Sigmoid colon (tissue), 7 donors: Measurements from ENCODE around the gene PREP. TPM values are rescaled to one million over a fixed set of nuclear protein-coding genes. Genes with fewer than 3 reads are reported as not detected.

Experiments
- DNase-seq: peaks from one replicate; pipeline ENCODE4 v3.0.0-alpha.2; 2019
- H3K27ac ChIP-seq, 4 donors: fragments of 200-600 bp; sonication (generic); one replicate each; pipeline ENCODE4 v1.5.1; 2016 to 2019; ENCODE audit warnings: mild to moderate bottlenecking in 1 of 4
- H3K27me3 ChIP-seq, 3 donors: fragments of 200-600 bp; sonication (generic); one replicate each; pipeline ENCODE4 v1.5.1; 2019; ENCODE audit warnings: mild to moderate bottlenecking in 1 of 3
- H3K36me3 ChIP-seq, 4 donors: fragments of 200-600 bp; sonication (generic); one replicate each; pipeline ENCODE4 v1.5.1; 2016 to 2019
- H3K4me1 ChIP-seq, 4 donors: fragments of 200-600 bp; sonication (generic); one replicate each; pipeline ENCODE4 v1.5.1; 2017 to 2019
- H3K4me3 ChIP-seq, 4 donors: fragments of 200-600 bp; sonication (generic); one replicate each; pipeline ENCODE4 v1.5.1; 2017 to 2019; ENCODE audit warnings: mild to moderate bottlenecking in 2 of 4, moderate library complexity in 1 of 4
- H3K9me3 ChIP-seq, 4 donors: fragments of 200-600 bp in 3 of 4; sonication (generic) in 3 of 4; one replicate each; pipeline versions ENCODE4 v1.5.1 to v1.6.1; 2013 to 2019
- CTCF ChIP-seq, 4 experiments: fragments of 450-650 bp in 3 of 4; fragments of 200-600 bp in 1 of 4; IDR thresholded peaks; one replicate each; pipeline ENCODE4 v1.5.1; 2016 to 2019; ENCODE audit warnings: antibody characterized with exemption in 4 of 4, mild to moderate bottlenecking in 3 of 4, moderate library complexity in 2 of 4
- EP300 ChIP-seq, 4 donors: sonication (generic); formaldehyde crosslinking; IDR thresholded peaks; one replicate each; pipeline ENCODE4 v1.6.1; 2017; ENCODE audit warnings: antibody characterized with exemption in 4 of 4
- POLR2A ChIP-seq, 2 donors: fragments of 450-650 bp; IDR thresholded peaks; one replicate each; pipeline ENCODE4 v1.6.1; 2016; ENCODE audit warnings: antibody characterized with exemption in 2 of 2, mild to moderate bottlenecking in 2 of 2, moderate library complexity in 2 of 2
- POLR2AphosphoS5 ChIP-seq, 4 donors: sonication (generic); formaldehyde crosslinking; IDR thresholded peaks; one replicate each; pipeline ENCODE4 v1.6.1; 2017; ENCODE audit warnings: antibody characterized with exemption in 4 of 4
- WGBS, 2 donors: extraction: QIAGEN DNeasy Blood & Tissue Kit; methylation state at CpG; one replicate each; pipeline ENCODE4 v1.1.7; 2013; 5-methylcytosine and 5-hydroxymethylcytosine counted together
- intact Hi-C: fragments of 100-400 bp; cut with DNase I; formaldehyde crosslinking; loops from one replicate; pipeline ENCODE4 v1.15.1; 2023
- polyA plus RNA-seq, 3 donors: library from polyadenylated mRNA; stranded (reverse); fragments of 200-250 nt; gene quantifications; one replicate each; pipeline ENCODE4 v1.2.3, GENCODE V29; 2013
- total RNA-seq, 4 donors: library from RNA; depleted of rRNA; stranded (reverse); fragments of >200 nt; gene quantifications; one replicate each; pipeline ENCODE4 v1.1.0, GENCODE V29; 2016
- donor health status: healthy with polysubstance abuse.
- donor health status: Bipolar disorder and iron deficiency.
- donor health status: healthy.

The PREP gene
- total and polyA plus RNA-seq, 7 donors: 14.1 to 47.9 (median 23.5) TPM

GRCh38 chr6:105382496-105382895 is 20.4 kb downstream of the PREP start:
- WGBS, 2 donors: 17 to 50% methylated on average over 2 of the region's 2 CpGs

GRCh38 chr6:105380634-105381033 is 22.2 kb downstream of the PREP start:
- intact Hi-C loops: no loop called here
- WGBS, 2 donors: 18 to 66% methylated on average over 2 of the region's 2 CpGs

More at GRCh38 chr6:105382496-105382895, 20.4 kb downstream of the PREP start:
- no peaks in the 10 kb centered on the region for H3K27me3 ChIP-seq
- intact Hi-C loops: no loop called here
- H3K4me3 ChIP-seq: no peak overlapping the region
- H3K36me3 ChIP-seq: no peaks in the 10 kb centered on the region
- H3K27ac ChIP-seq: no peak overlapping the region
- no peak for TF ChIP-seq POLR2AphosphoS5 (IDR thresholded peaks at IDR 0.05)
- no peak for TF ChIP-seq CTCF (IDR thresholded peaks at IDR 0.05)
- no peak for TF ChIP-seq POLR2A (IDR thresholded peaks at IDR 0.05)
- TF ChIP-seq EP300 (IDR thresholded peaks at IDR 0.05): no peak
- DNase-seq: no peak
- no peaks in the 10 kb centered on the region for H3K9me3 ChIP-seq
- peaks cover 0 to 23% (median 4%) of the 10 kb centered on the region in 4 donors for H3K4me1 ChIP-seq

GRCh38 chr6:105375797-105376196 is 27.1 kb downstream of the PREP start:
- TF ChIP-seq CTCF (IDR thresholded peaks at IDR 0.05) (no peak), EP300 (IDR thresholded peaks at IDR 0.05) (no peak), POLR2AphosphoS5 (IDR thresholded peaks at IDR 0.05) (no peak), POLR2A (IDR thresholded peaks at IDR 0.05) (no peak)
- peaks cover 5 to 51% (median 8%) of the 10 kb centered on the region in 4 donors for H3K36me3 ChIP-seq
- DNase-seq: no peak
- H3K27me3 ChIP-seq: no peaks in the 10 kb centered on the region
- peaks cover 0 to 6% (median 0%) of the 10 kb centered on the region in 4 donors for H3K4me1 ChIP-seq
- 92 to 97% methylated on average over 3 of the region's 3 CpGs for WGBS, 2 donors
- intact Hi-C loops: no loop called here
- no peaks in the 10 kb centered on the region for H3K9me3 ChIP-seq
- H3K4me3 ChIP-seq: no peak overlapping the region
- no peak overlapping the region for H3K27ac ChIP-seq

More at GRCh38 chr6:105380634-105381033, 22.2 kb downstream of the PREP start:
- H3K4me3 ChIP-seq: no peak overlapping the region
- H3K9me3 ChIP-seq: no peaks in the 10 kb centered on the region
- H3K27ac ChIP-seq: no peak overlapping the region
- H3K27me3 ChIP-seq: no peaks in the 10 kb centered on the region
- DNase-seq: no peak
- H3K36me3 ChIP-seq: peaks cover 0 to 6% (median 2%) of the 10 kb centered on the region in 4 donors
- TF ChIP-seq POLR2A (IDR thresholded peaks at IDR 0.05) (no peak), CTCF (IDR thresholded peaks at IDR 0.05) (no peak), EP300 (IDR thresholded peaks at IDR 0.05) (no peak), POLR2AphosphoS5 (IDR thresholded peaks at IDR 0.05) (no peak)
- peaks cover 0 to 23% (median 4%) of the 10 kb centered on the region in 4 donors for H3K4me1 ChIP-seq

- intact Hi-C loops: no loop called here
- H3K4me1 ChIP-seq: peaks cover 0 to 6% (median 0%) of the 10 kb centered on the region in 4 donors
- no peak for DNase-seq
- peaks cover 5 to 59% (median 8%) of the 10 kb centered on the region in 4 donors for H3K36me3 ChIP-seq
- H3K27me3 ChIP-seq: no peaks in the 10 kb centered on the region
- H3K9me3 ChIP-seq: no peaks in the 10 kb centered on the region
- no peak overlapping the region for H3K4me3 ChIP-seq
- no peak for TF ChIP-seq POLR2A (IDR thresholded peaks at IDR 0.05)
- TF ChIP-seq POLR2AphosphoS5 (IDR thresholded peaks at IDR 0.05): no peak
- TF ChIP-seq CTCF (IDR thresholded peaks at IDR 0.05): no peak
- no peak for TF ChIP-seq EP300 (IDR thresholded peaks at IDR 0.05)
- H3K27ac ChIP-seq: no peak overlapping the region
- 20 to 79% methylated on average over 4 of the region's 4 CpGs for WGBS, 2 donors
Observed at GRCh38 chr6:105374010-105374420, 28.9 kb downstream of the PREP start.

- Histone ChIP-seq H3K27ac (no peak overlapping the region), H3K4me1 (peaks cover 0 to 6% (median 0%) of the 10 kb centered on the region in 4 donors), H3K27me3 (no peaks in the 10 kb centered on the region), H3K4me3 (no peak overlapping the region), H3K36me3 (peaks cover 5 to 65% (median 9%) of the 10 kb centered on the region in 4 donors), H3K9me3 (no peaks in the 10 kb centered on the region)
- no peak for DNase-seq
- WGBS, 2 donors: 23 to 74% methylated on average over 6 of the region's 6 CpGs
- intact Hi-C loops: no loop called here
- TF ChIP-seq CTCF (IDR thresholded peaks at IDR 0.05): no peak
- no peak for TF ChIP-seq POLR2A (IDR thresholded peaks at IDR 0.05)
- no peak for TF ChIP-seq POLR2AphosphoS5 (IDR thresholded peaks at IDR 0.05)
- no peak for TF ChIP-seq EP300 (IDR thresholded peaks at IDR 0.05)
Observed at GRCh38 chr6:105373481-105373880, 29.4 kb downstream of the PREP start.
